ENCODE measurements around the gene MFN2.
"Not testable (repeated sequence)": the region's sequence is repeated elsewhere in the genome, so short reads cannot be mapped to it uniquely, and the experiment has no call there.

MFN2 gene

DNA sequence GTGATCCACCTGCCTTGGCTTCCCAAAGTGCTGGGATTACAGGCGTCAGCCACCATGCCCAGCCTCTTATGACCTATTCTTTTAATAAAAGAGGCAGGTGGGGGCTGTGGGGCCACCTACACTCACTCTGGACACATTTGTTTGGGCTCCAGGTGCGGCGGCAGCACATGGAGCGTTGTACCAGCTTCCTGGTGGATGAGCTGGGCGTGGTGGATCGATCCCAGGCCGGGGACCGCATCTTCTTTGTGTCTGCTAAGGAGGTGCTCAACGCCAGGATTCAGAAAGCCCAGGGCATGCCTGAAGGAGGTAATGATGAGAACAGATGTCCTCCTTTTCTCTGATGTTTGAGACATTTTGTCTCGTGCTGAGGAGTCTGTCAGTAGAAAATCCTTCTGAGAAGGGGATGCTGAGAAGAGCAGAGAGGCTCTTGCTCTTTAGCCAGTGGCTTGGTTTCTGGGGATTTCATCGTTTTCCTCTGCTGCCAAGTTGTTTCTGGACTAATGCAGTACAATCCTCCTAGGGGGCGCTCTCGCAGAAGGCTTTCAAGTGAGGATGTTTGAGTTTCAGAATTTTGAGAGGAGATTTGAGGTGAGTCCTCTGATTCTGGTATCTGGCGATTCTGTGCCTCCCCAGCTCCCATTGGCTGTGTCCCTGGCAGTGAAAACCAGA lies 21.1 kb downstream of the MFN2 start:
- no peak for DNase-seq

DNA sequence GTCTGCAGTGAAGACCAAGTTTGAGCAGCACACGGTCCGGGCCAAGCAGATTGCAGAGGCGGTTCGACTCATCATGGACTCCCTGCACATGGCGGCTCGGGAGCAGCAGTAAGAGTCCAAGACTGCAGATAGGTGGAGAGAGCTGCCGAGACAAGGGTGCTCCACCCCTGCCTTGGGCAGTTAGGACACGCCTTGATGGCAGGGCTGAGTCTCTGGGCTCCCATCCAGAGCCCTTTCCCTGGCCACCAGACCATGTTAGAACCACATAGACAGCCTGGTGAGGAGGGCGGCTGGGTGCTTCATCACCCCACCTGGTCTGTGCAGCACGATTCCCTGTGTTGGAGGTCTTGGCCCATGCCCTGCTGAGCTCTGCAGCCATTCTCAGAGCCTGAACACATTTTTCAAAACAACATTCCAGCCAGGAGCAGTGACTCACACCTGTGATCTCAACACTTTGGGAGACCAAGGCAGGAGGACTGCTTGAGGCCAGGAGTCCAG lies 21.8 kb downstream of the MFN2 start:
- DNase-seq: no peak

DNA sequence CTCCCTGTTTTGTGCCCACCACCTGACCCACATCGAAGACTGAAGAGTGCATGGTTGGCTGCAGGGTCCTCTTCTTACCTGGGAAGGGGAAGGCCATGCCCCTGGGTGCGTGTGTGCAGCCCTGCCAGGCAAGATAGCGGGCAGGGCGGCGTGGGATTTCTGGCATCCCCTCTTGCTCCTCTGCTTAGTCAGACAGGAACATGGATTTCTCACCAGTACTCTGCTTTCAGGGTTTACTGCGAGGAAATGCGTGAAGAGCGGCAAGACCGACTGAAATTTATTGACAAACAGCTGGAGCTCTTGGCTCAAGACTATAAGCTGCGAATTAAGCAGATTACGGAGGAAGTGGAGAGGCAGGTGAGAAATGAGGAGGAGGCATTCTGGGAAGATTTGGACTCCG lies 23.5 kb downstream of the MFN2 start:
- no peak for DNase-seq

DNA sequence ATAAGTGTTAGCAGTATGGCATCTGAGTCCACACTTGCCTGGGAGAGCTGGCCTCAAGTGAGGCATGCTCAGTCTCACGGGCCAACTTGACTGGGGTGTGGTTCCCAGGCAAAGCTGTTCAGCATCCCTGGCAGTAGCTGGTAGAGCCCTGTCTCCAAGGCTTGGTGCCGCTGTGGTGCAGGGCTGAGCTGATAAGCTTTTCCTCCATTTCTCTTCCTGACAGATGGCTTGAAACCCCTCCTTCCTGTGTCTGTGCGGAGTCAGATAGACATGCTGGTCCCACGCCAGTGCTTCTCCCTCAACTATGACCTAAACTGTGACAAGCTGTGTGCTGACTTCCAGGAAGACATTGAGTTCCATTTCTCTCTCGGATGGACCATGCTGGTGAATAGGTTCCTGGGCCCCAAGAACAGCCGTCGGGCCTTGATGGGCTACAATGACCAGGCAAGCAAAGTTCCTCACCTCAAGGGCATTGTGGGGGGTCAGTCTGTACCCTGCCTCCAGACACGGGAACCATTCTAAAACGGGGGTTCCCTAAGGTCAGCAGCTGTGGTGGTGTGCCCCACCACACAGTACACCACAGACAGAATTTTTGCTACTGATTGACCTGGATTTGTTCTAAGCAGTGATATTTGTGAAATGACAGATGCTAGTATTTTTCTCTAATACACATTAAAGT lies 25.4 kb downstream of the MFN2 start:
- DNase-seq: no peak

DNA sequence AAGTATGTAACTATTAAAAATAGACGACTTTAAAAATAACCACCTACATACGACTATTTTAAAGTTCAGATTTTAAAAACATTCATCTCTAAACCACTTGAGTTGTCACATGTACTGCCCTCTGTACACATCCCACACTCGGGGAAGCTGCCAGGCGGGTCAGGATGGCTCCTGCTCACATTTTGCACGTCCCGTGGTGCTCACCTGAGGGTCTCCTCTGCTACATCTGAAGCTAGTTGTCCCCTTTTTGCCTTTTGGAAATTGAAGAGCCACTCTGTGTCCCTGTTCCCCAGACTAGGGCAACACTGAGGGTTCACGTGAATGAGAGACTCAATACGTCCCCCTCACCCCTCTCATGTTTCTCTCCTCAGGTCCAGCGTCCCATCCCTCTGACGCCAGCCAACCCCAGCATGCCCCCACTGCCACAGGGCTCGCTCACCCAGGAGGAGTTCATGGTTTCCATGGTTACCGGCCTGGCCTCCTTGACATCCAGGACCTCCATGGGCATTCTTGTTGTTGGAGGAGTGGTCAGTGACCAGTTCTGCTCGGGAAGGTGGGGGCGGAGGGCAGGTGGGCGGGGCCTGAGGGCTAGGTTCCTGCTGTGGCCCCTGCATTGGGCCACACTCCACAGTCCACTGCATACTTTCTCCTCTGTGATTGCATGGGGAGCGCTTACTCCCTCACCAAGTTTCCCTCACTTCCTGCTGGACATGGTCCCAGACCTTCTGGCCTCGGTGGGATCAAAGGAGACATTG lies 26.1 kb downstream of the MFN2 start:
- DNase-seq: no peak

DNA sequence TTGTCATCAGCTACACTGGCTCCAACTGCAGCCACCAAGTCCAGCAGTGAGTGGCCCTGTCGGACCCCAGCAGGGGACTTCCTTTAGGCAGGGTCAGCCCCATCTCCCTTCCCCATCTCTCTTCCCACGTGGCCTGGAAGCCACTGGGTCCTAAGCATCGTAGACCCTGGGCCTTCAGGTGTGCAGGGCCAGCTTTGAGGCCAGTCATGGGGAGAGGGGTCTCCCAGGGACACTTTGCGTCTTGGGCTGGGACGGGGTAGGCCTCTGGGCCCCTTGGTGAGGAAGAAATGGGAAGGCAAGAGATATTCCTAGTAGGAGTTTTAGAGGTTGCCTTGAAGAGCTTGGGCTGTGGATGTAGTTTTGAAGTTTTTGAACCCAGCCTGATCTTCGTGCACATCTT lies 27.0 kb downstream of the MFN2 start:
- no peak for DNase-seq

DNA sequence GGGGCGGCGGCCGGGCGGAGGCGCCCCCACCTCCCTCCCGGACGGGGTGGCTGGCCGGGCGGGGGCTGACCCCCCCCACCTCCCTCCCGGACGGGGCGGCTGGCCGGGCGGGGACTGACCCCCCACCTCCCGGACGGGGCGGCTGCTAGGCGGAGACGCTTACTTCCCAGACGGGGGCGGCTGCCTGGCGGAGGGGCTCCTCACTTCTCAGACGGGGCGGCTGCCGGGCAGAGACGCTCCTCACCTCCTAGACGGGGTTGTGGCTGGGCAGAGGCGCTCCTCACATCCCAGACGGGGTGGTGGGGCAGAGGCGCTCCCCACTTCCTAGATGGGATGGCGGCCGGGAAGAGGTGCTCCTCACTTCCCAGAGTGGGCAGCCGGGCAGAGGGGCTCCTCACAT lies 28.1 kb downstream of the MFN2 start:
- not testable (repeated sequence) for DNase-seq

DNA sequence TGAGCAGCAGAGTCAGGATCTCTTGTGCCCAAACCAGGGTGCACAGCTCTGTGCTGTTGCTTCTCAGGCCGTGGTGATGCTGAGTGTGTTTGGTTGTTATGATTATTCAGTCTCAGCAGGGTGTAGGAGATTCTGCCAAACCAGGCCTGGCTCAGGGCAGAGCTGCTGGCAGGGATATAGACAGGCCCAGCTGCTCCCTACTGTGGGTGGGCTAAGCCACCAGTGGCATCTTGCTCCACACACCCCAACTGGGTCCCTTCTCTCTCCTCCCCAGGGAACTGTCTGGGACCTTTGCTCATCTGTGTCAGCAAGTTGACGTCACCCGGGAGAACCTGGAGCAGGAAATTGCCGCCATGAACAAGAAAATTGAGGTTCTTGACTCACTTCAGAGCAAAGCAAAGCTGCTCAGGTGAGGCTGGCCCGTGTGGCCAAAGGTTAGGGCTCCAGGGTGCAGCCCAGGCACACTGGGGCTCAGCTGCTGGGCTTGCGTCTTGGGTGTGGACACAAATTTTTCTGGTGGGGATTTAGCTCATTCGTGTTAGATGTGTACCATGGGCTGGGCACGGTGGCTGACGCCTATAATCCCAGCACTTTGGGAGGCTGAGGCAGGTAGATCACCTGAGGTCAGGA lies 29.2 kb downstream of the MFN2 start:
- no peak for DNase-seq

DNA sequence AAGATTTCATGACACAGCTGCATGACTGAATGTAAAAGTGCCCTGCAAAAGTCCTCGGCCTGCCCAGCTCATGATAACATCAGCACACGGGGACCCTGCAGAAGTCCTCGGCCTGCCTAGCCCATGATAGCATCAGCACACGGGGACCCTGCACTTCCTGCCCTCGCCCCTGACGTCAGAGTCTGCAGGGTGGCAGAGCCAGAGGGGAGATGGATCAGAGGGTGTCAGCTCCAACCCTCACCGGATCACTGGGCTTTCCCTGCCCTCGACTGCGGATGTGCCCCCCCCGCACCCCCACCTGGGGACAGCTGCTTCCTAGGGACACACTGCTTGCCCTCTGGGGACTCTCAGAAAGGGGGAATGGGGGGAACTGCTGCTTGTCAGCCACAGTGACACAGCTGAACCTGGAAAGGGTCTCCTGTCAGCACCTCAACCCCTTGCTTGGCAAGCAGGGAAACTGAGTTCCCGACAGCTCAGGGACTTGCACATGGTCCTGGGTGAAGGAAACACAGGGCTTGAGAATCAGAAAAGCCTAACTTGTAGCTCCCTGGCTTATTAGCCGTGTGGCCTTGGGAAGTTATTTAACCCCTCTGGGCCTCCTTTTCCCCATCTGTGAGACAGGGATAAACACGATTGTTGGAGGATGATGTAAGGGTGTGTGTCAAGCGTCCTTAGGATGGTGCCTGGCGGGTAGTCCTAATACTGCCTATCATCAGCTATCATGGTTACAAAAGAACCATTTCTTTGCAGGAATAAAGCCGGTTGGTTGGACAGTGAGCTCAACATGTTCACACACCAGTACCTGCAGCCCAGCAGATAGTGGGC lies 30.7 kb downstream of the MFN2 start:
- DNase-seq: no peak

DNA sequence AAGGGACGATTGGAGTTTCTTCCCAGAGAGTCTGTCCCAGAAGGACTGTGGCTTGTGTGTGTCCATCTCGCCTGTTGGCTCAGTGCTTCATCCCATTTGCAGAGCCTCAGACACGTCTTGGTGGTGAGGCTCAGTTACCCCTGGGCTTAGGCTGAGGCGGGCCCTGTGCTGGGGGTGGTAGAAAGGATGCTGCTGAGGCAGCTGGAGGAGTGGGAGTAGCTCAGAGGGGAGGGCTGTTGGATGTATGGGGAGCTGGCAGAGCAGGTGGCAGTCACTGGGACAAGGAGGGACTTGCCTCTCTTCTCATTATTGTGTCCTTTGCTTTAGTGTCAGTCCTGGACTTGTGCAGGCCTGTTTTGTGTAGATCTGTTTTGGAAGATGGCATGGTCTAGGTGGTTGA lies 31.8 kb downstream of the MFN2 start:
- no peak for DNase-seq

DNA sequence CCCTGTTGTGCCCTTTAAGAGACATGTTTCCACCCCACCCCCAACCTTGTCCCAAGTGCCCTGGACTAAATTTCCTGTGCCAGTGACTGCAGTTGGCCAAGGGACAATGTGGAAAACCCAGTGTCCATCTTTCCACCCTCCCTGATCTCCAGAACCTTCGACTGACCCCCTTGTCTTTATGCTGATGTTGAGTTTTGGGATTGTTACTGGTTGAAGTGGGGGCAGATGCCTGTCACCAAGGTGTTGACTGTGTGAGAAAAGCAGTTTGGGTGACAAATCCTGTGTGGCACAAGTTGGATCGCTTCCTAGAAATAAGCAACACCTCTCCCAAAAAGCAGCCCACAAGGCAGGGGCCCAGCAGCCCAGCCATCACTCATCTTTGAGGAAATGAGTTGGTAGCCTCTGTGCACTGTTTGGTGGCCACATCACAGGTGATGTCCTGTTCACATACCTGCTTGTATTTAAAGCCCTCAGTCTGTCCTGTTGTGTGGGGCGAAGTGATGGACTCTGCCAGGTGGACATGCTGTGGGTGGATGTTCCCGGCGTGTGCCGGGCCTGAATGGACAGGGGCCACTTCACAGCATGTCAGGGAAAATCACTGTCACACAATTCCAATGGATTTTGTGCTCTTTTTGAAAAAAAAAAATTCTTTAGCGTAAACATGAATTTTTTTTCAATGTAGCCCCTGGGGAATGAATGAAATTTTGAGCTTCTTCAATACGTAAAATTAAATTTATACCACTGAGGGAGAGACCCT lies 32.5 kb downstream of the MFN2 start:
- DNase-seq: no peak

DNA sequence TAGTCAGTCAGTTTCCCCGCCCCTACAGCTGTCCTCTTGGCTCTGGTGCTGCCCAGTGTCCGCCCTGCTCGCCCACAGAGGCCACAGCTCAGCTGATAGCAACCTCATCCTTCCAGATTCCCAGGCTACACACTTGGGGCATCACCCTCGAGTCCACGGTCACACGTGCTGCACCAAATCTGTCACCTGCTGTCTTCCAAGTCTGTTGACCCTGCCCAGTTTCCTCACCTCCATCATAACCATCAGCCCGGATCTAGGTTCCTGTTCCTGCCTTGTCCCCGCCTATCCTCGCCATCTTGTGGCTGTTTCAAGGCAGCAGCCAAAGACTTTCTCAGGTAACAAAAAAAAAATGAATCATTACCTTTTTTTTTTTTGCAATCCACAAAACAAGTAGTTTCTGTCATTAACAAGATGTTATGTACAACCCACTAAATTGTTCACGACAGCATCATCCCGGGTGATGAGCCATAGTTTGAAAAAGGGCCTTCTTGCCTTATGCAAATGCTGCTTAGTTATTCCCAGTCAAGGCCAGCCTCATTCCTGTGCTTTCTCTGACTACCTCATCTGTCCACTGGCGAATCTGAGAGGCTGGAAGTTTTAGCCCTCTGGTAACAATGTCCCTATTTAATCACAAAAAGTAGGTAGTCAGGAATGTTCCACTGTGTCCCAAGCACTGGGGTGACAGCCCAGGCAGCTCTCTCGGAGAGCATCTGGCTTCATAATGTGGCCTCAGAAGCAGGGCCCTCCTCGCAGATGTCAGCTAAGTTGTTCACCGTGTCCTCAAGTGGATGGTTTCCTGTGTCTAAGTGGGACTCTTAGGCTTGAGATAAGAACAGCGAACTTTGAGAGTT lies 34.1 kb downstream of the MFN2 start:
- no peak for DNase-seq

DNA sequence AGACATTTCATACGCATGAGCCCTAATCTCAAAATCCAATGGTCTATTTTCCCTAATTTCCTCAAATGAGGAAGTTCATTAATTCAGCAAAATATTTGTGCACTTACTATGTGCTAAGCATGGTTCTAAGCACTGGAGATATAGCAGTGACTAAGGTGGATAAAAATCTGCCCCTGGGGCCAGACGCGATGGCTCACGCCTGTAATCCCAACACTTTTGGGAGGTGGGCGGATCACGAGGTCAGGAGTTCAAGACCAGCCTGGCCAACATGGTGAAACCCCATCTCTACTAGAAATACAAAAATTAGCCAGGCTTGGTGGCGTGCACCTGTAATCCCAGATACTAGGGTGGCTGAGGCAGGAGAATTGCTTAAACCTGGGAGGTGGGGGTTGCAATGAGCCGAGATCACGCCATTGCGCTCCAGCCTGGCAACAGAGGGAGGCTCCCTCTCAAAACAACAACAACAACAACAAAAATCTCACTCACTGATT lies 34.8 kb downstream of the MFN2 start:
- no peak for DNase-seq

DNA sequence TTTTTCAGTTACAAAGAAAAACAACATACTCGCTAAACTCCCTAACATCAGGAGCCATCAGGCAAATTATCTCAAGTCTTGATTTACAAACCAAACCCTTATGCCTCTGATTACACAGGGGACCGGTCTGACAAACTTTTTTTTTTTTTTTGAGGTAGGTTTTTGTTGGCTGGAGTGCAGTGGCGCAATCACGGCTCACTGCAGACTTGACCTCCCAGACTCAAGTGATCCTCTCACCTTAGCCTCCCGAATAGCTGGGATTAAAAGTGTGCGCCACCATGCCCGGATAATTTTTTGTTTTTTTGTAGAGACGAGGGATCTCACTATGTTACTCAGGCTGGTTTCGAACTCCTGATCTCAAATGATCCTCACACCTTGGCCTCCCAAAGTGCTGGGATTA lies 35.3 kb downstream of the MFN2 start:
- DNase-seq: no peak

DNA sequence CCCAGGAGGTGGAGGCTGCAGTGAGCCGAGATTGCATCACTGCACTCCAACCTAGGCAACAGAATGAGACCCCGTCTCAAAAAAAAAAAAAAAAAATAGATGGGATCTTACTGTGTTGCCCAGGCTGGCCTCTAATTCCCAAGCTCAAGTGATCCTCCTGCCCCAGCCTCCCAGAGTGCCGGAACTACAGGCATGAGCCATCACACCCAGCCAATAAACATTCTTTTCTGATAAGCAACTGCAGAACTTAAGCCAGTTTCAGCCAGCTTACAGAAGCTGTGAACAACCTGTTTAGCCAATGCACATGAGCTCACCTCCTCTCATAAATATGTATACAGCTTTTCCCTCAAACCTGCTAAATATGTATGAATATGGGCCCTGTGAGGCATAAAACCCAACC lies 35.9 kb downstream of the MFN2 start:
- DNase-seq: no peak

DNA sequence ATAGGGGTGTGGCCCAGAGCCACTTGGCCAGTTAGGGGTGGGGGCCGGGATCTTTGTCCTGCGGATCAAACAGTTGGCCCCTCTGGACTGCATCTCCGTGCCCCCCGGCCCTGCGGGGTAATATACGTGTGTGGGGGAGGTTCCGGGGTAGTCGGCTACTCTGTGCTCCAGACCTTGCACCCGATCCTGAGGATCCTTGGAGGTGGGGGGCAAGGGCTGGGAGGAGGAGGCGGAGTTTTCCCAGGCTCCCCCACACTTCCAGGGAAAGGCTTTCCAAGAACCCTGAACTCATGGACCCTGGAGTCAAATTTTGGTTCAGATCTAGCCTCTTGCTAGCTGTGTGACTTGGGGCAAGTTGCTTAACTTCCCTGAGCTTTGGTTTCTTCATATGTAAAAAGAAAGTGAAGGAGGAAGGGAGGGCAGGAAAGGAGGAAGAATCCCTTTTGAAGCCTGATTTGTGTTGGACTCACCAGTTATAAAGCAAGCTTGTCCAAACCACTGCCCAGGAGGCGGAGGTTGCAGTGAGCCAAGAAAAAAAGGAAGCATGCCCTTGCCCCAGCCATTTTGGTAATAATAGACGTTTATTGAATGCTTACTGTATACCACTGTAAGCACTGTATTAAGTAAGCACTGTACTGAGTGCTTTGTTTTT lies 39.7 kb downstream of the MFN2 start:
- no peak for DNase-seq

DNA sequence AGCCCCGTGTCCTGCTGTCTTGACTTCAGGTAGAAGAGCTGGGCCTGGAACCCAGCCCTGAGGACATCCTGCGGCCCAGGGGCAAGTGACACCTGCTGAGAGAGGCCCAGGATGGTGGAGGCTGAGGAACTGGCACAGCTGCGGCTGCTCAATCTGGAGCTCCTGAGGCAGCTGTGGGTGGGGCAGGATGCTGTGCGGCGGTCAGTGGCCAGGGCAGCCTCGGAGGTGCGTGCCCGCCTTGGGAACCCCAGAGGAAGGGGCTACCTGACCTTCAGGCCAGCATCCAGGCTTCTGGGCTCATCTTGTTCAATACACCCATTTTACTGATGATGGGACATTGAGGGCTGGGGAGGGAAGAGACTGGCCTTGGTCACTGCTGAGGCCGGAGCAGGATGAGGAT lies 41.4 kb downstream of the MFN2 start:
- DNase-seq: no peak

DNA sequence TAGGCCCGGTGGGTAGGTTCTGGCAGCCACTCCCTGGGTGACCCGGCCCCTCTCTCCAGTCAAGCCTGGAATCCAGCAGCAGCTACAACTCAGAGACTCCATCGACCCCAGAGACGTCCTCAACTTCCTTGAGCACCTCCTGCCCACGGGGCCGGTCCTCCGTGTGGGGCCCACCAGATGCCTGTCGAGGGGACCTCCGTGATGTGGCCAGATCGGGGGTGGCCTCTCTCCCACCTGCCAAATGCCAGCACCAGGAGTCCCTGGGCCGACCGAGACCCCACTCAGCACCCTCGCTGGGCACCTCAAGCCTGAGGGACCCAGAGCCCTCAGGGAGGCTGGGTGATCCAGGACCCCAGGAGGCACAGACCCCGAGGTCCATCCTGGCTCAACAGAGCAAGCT lies 41.8 kb downstream of the MFN2 start:
- DNase-seq: no peak

DNA sequence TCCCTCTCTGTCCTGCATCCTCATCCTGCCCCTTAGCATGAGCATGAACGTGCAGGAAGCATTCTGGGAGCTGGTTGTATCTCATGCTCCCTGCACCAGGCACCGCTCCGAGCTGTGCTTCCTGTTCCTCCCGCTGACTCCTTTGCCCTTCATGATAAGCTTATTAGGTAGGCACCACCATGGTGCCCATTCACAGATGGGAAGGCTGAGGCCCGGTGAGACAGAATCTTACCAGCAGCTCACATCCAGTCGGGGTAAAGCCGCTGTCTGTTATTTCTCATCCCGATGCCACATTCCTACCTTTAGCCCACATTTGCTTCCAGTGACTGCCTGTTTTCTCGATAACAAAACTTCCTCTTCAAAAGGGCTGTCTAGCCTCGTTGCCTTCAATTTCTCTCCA lies 46.3 kb downstream of the MFN2 start:
- no peak for DNase-seq

DNA sequence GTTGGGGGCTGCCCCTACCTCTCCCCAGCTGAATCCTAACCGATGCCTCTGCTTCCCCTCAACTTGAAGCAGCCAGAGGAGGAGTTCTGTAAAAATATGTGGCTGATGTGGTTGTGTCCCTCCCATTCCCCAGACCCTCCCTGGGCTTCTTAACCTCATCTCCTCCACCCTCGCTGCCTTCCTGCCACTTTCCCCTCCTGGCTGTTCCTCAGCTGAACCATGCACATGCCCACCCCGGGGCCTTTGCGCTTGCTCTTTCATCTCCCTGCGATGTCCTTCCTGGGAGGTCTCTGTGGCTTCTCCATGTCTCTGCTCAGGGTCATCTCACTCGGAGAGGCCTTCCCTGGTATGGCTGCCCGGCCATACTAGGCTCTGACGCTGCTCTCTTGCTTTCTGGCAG lies 48.0 kb downstream of the MFN2 start:
- DNase-seq: no peak

All from effector CD4-positive, alpha-beta T cell (primary cell).